Measurements from ENCODE around the gene NEUROD4. TPM values are rescaled to one million over a fixed set of nuclear protein-coding genes. Genes with fewer than 3 reads are reported as not detected.

The NEUROD4 gene
- total RNA-seq, 1 experiment from 2014 or later = not detected

DNA sequence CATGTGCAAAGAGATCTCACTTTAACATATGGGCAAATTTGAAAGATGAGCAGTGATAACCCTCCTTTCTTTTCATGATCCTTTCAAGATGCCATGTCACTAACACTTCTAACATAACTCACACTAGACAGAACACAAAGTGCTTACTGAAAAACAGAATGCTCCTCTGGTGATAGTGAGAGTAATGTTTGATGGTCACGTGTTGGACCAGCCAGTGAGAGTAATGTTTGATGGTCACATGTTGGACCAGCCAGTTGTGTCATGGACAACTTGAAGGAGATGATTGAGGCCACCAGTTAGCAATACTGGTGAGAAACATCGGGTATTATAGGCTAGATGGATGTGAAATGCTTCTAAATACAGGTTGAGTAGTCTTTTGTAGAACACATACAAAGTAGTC lies 5.7 kb downstream of the NEUROD4 start:
- ChIA-PET CTCF (no interaction called here), POLR2A (no interaction called here)
- no peak overlapping the region for H3K27ac Mint-ChIP-seq
- H3K36me3 Mint-ChIP-seq = no peaks in the 10 kb centered on the region
- H3K9me3 Mint-ChIP-seq = no peaks in the 10 kb centered on the region
- H3K4me1 Mint-ChIP-seq = no peaks in the 10 kb centered on the region
- DNase-seq (ENCODE audit: low spot score) = no peak
- no peak overlapping the region for H3K4me3 Mint-ChIP-seq
- no peak for ATAC-seq
- H3K27me3 Mint-ChIP-seq (ENCODE audit: low read depth) = peaks cover 15% of the 10 kb centered on the region
- no peak for TF ChIP-seq IRF2 (CRISPR knock-in tag; IDR thresholded peaks at IDR 0.05; ENCODE audit: borderline replicate concordance, low read depth)
- no peak for TF ChIP-seq SMAD4 (CRISPR knock-in tag; IDR thresholded peaks at IDR 0.05)

- H3K27ac Mint-ChIP-seq = no peak overlapping the region
- POLR2A ChIA-PET = no interaction called here
Observed at GRCh38 chr12:55034218-55034617, 14.4 kb downstream of the NEUROD4 start.

DNA sequence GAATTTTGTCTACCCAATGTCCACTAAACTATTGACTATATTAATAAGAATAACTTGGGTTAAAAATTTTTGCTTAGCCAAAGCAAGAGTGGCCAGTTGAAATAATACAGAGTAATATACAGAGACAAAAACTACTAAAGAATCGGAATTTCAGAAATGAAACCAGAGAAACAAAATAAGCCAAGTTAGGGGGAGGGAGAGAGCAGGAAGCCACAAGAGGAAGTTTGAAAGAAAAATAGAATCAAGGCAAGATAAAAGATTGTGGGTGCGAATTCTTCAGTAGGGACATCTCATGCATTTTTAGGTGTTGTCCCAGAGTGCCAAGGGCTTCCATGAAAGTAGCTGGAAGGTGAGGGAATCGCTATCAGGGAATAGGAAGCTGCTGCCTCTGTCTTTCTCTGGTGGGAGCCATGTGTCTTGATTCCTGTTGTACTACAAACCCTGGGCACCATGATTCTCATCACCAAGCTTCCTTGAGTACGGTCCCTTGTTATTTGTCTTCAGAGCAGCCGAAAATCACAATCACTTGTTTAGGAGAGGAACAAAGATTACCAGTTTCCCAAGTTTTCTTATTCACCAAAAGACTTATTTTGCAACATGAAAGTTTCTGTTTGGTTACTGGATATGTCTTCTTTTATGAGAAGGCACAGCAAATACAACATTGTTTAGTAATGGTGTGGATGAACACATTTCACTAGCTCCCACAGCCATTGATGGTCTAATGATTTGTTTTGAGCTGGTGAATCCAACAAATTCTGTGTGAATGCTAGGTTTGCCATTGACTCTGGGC lies 16.7 kb downstream of the NEUROD4 start:
- TF ChIP-seq, protein P1, sequence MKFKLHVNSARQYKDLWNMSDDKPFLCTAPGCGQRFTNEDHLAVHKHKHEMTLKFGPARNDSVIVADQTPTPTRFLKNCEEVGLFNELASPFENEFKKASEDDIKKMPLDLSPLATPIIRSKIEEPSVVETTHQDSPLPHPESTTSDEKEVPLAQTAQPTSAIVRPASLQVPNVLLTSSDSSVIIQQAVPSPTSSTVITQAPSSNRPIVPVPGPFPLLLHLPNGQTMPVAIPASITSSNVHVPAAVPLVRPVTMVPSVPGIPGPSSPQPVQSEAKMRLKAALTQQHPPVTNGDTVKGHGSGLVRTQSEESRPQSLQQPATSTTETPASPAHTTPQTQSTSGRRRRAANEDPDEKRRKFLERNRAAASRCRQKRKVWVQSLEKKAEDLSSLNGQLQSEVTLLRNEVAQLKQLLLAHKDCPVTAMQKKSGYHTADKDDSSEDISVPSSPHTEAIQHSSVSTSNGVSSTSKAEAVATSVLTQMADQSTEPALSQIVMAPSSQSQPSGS (CRISPR knock-in tag; IDR thresholded peaks at IDR 0.05; ENCODE audit: borderline replicate concordance, low read depth) = no peak
- no peak for TF ChIP-seq GABPB1 (CRISPR knock-in tag; IDR thresholded peaks at IDR 0.05)
- TF ChIP-seq FOXJ3 (CRISPR knock-in tag; IDR thresholded peaks at IDR 0.05; ENCODE audit: borderline replicate concordance) = no peak
- TF ChIP-seq E2F4 (CRISPR knock-in tag; IDR thresholded peaks at IDR 0.05; ENCODE audit: borderline replicate concordance, low read depth) = no peak
- TF ChIP-seq JUN (CRISPR knock-in tag; IDR thresholded peaks at IDR 0.05) = no peak
- TF ChIP-seq SP1 (CRISPR knock-in tag; conservative IDR thresholded peaks at IDR 0.05) = no peak
- ATAC-seq (no peak), DNase-seq (ENCODE audit: low spot score) (no peak)
- CTCF ChIA-PET = interaction anchor here (1.6 kb wide), 1 partner anchor 36 kb away, joined by 6 read pairs; no protein-coding TSS in a partner anchor
- Mint-ChIP-seq H3K9me3 (no peaks in the 10 kb centered on the region), H3K36me3 (no peaks in the 10 kb centered on the region), H3K4me1 (peaks cover 29% of the 10 kb centered on the region), H3K27me3 (ENCODE audit: low read depth) (no peaks in the 10 kb centered on the region; the same call in 1 of the 2 replicates), H3K4me3 (no peak overlapping the region), H3K27ac (no peak overlapping the region)
- POLR2A ChIA-PET = no interaction called here

More at GRCh38 chr12:55034218-55034617, 14.4 kb downstream of the NEUROD4 start:
- Mint-ChIP-seq H3K9me3 (no peaks in the 10 kb centered on the region), H3K4me3 (no peak overlapping the region), H3K27me3 (ENCODE audit: low read depth) (no peaks in the 10 kb centered on the region; the same call in 1 of the 2 replicates), H3K36me3 (no peaks in the 10 kb centered on the region), H3K4me1 (peaks cover 20% of the 10 kb centered on the region)
- DNase-seq (ENCODE audit: low spot score) = no peak
- CTCF ChIA-PET = interaction anchor here (1.1 to 2.8 kb wide), 4 partner anchors 15 to 376 kb away, joined by 3 to 14 read pairs (median 6); partner anchors contain the start of gene NEUROD4
- TF ChIP-seq, protein P2, sequence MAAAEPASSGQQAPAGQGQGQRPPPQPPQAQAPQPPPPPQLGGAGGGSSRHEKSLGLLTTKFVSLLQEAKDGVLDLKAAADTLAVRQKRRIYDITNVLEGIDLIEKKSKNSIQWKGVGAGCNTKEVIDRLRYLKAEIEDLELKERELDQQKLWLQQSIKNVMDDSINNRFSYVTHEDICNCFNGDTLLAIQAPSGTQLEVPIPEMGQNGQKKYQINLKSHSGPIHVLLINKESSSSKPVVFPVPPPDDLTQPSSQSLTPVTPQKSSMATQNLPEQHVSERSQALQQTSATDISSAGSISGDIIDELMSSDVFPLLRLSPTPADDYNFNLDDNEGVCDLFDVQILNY (CRISPR knock-in tag; IDR thresholded peaks at IDR 0.05) = no peak
- TF ChIP-seq, protein P3, sequence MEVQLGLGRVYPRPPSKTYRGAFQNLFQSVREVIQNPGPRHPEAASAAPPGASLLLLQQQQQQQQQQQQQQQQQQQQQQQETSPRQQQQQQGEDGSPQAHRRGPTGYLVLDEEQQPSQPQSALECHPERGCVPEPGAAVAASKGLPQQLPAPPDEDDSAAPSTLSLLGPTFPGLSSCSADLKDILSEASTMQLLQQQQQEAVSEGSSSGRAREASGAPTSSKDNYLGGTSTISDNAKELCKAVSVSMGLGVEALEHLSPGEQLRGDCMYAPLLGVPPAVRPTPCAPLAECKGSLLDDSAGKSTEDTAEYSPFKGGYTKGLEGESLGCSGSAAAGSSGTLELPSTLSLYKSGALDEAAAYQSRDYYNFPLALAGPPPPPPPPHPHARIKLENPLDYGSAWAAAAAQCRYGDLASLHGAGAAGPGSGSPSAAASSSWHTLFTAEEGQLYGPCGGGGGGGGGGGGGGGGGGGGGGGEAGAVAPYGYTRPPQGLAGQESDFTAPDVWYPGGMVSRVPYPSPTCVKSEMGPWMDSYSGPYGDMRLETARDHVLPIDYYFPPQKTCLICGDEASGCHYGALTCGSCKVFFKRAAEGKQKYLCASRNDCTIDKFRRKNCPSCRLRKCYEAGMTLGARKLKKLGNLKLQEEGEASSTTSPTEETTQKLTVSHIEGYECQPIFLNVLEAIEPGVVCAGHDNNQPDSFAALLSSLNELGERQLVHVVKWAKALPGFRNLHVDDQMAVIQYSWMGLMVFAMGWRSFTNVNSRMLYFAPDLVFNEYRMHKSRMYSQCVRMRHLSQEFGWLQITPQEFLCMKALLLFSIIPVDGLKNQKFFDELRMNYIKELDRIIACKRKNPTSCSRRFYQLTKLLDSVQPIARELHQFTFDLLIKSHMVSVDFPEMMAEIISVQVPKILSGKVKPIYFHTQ (CRISPR knock-in tag; IDR thresholded peaks at IDR 0.05) = no peak
- no peak for TF ChIP-seq RELA (CRISPR knock-in tag; IDR thresholded peaks at IDR 0.05; ENCODE audit: borderline replicate concordance)
- TF ChIP-seq, protein P4, sequence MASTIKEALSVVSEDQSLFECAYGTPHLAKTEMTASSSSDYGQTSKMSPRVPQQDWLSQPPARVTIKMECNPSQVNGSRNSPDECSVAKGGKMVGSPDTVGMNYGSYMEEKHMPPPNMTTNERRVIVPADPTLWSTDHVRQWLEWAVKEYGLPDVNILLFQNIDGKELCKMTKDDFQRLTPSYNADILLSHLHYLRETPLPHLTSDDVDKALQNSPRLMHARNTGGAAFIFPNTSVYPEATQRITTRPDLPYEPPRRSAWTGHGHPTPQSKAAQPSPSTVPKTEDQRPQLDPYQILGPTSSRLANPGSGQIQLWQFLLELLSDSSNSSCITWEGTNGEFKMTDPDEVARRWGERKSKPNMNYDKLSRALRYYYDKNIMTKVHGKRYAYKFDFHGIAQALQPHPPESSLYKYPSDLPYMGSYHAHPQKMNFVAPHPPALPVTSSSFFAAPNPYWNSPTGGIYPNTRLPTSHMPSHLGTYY (CRISPR knock-in tag; IDR thresholded peaks at IDR 0.05) = no peak
- TF ChIP-seq, protein P5, sequence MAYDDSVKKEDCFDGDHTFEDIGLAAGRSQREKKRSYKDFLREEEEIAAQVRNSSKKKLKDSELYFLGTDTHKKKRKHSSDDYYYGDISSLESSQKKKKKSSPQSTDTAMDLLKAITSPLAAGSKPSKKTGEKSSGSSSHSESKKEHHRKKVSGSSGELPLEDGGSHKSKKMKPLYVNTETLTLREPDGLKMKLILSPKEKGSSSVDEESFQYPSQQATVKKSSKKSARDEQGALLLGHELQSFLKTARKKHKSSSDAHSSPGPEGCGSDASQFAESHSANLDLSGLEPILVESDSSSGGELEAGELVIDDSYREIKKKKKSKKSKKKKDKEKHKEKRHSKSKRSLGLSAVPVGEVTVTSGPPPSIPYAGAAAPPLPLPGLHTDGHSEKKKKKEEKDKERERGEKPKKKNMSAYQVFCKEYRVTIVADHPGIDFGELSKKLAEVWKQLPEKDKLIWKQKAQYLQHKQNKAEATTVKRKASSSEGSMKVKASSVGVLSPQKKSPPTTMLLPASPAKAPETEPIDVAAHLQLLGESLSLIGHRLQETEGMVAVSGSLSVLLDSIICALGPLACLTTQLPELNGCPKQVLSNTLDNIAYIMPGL (CRISPR knock-in tag; IDR thresholded peaks at IDR 0.05) = no peak
- peak; percentile 38; the same call in 1 of the 2 replicates for ATAC-seq
